AG04449 (cell line): ENCODE measurements around the gene MAP1B.

ENCODE experiments used
- CTCF ChIA-PET: fragments of 350-600 bp; formaldehyde crosslinking; extraction: SDS; loops from one replicate; lab custom pipeline; 2021; ENCODE audit warnings: antibody characterized with exemption; lab: Yijun Ruan, JAX
- POLR2A ChIA-PET: fragments of 400-600, 350-600 bp; formaldehyde crosslinking; extraction: SDS; loops from one replicate; lab custom pipeline; 2020; ENCODE audit warnings: antibody characterized with exemption, inconsistent platforms; lab: Yijun Ruan, JAX
- DNase-seq: peaks from one replicate; pipeline ENCODE4 v3.0.0-alpha.2; 2010; ENCODE audit warnings: low read depth, low spot score
- H3K4me3 ChIP-seq: 2 replicates; pipeline ENCODE4 v1.5.1; 2011; ENCODE audit warnings: low read depth, mild to moderate bottlenecking, control low read depth, low read length
- TF ChIP-seq, protein P1 (sequence below): IDR thresholded peaks from one replicate; pipeline ENCODE4 v1.5.1; 2011; ENCODE audit warnings: mild to moderate bottlenecking, moderate library complexity, low read length, control low read depth, inconsistent platforms; ENCODE audit not compliant: insufficient read depth; ENCODE audit errors: missing control alignments

Gene MAP1B

DNA sequence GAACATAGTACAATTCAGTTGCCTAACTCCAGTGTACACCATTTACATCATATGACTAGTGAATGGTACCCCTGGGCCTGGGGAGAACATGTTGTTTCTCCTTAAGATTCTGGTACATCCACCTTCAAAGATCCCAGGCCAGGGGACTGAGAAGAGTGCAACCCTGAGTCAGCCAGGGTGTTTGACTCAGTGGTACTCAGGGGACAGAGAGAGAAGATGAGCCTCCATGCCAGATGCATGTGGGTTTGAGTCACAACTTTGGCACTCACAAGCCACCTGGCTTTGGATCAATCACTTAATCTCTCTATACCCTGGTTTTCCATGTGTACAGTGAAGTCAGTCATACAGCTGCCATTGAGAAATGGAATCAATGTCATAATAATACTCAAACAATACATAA lies 53.7 kb downstream of the MAP1B start:
- CTCF ChIA-PET = interaction anchor here (1.6 kb wide), 1 partner anchor 14 kb away, joined by 3 read pairs; no protein-coding TSS in a partner anchor
- POLR2A ChIA-PET = no interaction called here
- H3K4me3 ChIP-seq = no peak overlapping the region
- DNase-seq = no peak
- TF ChIP-seq, protein P1, sequence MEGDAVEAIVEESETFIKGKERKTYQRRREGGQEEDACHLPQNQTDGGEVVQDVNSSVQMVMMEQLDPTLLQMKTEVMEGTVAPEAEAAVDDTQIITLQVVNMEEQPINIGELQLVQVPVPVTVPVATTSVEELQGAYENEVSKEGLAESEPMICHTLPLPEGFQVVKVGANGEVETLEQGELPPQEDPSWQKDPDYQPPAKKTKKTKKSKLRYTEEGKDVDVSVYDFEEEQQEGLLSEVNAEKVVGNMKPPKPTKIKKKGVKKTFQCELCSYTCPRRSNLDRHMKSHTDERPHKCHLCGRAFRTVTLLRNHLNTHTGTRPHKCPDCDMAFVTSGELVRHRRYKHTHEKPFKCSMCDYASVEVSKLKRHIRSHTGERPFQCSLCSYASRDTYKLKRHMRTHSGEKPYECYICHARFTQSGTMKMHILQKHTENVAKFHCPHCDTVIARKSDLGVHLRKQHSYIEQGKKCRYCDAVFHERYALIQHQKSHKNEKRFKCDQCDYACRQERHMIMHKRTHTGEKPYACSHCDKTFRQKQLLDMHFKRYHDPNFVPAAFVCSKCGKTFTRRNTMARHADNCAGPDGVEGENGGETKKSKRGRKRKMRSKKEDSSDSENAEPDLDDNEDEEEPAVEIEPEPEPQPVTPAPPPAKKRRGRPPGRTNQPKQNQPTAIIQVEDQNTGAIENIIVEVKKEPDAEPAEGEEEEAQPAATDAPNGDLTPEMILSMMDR = no peak

DNA sequence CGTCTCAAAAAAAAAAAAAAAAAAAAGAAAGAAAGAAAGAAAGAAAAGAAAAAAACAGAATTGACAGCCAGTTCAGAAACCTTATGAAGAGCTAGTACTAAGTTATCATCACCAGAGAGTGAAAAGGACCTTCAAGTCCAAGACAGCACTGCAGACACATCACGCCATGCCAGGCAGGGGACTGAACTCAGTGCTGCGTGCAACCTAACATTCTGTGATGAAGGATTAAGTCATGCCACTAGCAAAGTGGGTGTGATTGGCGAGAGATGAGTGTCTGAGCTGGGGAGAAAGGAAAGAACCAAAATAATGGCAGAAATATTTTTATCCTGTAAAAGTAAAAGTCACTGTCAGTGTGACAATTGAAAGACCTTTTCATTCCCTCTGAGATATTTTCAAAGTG lies 54.7 kb downstream of the MAP1B start:
- no peak for DNase-seq
- ChIA-PET POLR2A (no interaction called here), CTCF (no interaction called here)
- TF ChIP-seq, protein P1 = no peak
- no peak overlapping the region for H3K4me3 ChIP-seq

DNA sequence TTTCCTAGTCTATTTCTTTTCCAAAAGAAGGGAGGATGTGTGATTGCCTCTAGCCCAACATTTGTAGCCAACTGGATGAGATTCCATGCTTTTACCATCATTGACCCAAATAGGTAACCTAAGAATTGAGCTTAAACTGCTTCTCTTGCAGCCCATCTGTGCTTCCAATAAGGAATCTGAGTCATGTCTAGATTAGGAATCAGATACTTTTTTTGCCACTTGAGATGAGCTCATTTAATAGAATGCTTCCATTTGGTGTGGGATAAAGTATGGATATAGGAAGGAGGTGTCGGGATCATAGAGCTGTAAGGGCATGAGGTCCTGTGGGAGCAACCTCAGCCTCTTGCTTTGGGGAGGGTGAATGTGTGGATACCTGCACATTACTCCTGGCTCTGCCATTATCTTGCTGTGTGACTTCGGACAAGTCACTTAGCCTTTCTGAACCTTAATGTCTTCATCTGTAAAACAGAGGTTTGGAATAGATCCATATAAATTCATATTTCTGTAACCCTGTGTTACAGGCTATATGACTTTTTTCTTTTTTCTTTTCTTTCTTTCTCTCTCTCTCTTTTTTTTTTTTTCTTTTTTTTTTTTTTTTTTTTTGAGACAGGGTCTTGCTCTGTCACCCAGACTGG lies 56.2 kb downstream of the MAP1B start:
- CTCF ChIA-PET = interaction anchor here (0.7 kb wide), 1 partner anchor 14 kb away, joined by 3 read pairs; no protein-coding TSS in a partner anchor
- POLR2A ChIA-PET = no interaction called here
- TF ChIP-seq, protein P1 = no peak
- no peak for DNase-seq
- no peak overlapping the region for H3K4me3 ChIP-seq

DNA sequence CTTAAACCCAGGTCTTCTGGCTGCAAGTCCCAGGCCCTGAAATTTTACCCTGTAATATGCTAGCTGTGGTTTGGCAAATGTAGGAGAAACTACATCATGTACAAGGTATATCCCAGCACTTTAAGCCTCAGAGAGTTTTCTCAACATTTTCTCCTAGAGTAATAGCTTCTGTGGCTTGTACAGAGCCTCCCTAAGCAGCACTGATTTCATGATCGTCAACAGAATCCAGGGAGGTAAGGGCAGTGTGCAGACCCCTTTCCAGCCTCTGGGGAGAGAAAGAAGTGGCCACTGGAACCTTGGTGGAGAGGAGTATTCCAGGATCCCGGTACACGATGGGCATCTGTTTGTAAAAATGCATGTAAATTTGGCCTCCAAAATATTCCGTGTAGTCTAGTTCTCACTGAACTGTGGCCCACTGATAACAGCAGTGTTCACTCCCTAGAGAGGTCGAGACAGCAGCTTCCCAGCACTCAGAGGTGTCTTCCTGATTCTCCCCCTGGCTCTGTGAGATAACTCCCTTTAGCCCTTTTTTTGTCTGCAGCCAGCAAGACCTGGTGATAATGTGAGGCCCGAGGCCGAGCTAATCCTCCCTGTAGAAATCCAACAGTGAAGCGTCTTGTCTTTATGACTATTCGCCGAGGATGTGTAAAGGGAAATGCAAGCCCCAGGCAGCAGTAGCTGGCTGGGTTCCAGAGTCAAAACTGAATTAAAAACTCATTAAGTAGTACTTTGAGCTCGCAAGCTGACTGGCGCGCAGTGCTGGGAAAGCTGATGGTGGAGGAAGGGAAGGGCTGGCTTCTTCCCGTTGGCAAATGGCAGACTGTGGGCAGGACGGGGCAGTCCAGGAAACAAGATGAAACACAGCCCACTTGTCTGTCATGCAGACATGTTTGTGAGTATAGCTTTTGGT lies 59.0 kb downstream of the MAP1B start:
- CTCF ChIA-PET = interaction anchor here (0.7 to 2.5 kb wide), 8 partner anchors 10 to 142 kb away, joined by 3 to 9 read pairs (median 3); no protein-coding TSS in a partner anchor
- POLR2A ChIA-PET = interaction anchor here (0.6 to 1.7 kb wide), 3 partner anchors 10 to 157 kb away, joined by 3 to 7 read pairs (median 3); no protein-coding TSS in a partner anchor
- no peak overlapping the region for H3K4me3 ChIP-seq
- DNase-seq = no peak
- TF ChIP-seq, protein P1 = no peak

DNA sequence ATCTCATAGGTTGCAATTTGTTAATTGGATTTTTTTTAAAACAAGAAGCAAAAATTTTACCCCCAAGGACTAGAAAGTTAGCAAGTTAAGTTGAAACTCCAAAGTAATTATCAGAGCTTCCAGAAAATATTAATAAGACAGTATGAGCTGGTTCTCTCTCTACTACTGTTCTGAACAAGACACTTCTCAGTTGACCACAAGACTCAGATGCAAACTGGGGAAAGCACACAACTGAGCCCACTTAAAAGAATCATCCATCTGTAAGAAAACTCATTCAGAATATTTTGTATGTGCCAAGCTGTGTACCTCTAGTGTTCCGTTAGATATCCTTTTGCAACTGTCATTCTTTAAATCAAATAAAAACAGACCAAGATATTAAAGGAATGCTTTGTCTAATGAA lies 60.0 kb downstream of the MAP1B start:
- CTCF ChIA-PET = interaction anchor here (1.2 to 2.5 kb wide), 5 partner anchors 9 to 142 kb away, joined by 3 to 9 read pairs (median 4); no protein-coding TSS in a partner anchor
- TF ChIP-seq, protein P1 = no peak
- no peak for DNase-seq
- H3K4me3 ChIP-seq = no peak overlapping the region
- POLR2A ChIA-PET = interaction anchor here (0.6 to 1.7 kb wide), 2 partner anchors 11 to 15 kb away, joined by 3 to 7 read pairs; no protein-coding TSS in a partner anchor
